ENCODE measurements around the gene ACP3. TPM values are rescaled to one million over a fixed set of nuclear protein-coding genes. Genes with fewer than 3 reads are reported as not detected.

The ACP3 gene
- total RNA-seq, 4 donors from 2014 or later, result 3.2 to 9.7 (median 8.0) TPM

- Histone ChIP-seq H3K27ac (no peak overlapping the region), H3K4me3 (replicated peaks in 1 of 3) (no peak overlapping the region), H3K9me3 (no peaks in the 10 kb centered on the region), H3K36me3 (no peaks in the 10 kb centered on the region), H3K27me3 (no peaks in the 10 kb centered on the region), H3K4me1 (peaks cover 7% of the 10 kb centered on the region in 2 donors)
- TF ChIP-seq CTCF (IDR thresholded peaks at IDR 0.05), result no peak
- TF ChIP-seq POLR2A (IDR thresholded peaks at IDR 0.05), result no peak
- intact Hi-C loops (cut with DNase I), result no loop called here
- no peak for DNase-seq
- 89 to 90% methylated on average over 2 of the region's 2 CpGs for WGBS, 2 donors
Observed at GRCh38 chr3:132311841-132312240, 5.4 kb upstream of the ACP3 start.

DNA sequence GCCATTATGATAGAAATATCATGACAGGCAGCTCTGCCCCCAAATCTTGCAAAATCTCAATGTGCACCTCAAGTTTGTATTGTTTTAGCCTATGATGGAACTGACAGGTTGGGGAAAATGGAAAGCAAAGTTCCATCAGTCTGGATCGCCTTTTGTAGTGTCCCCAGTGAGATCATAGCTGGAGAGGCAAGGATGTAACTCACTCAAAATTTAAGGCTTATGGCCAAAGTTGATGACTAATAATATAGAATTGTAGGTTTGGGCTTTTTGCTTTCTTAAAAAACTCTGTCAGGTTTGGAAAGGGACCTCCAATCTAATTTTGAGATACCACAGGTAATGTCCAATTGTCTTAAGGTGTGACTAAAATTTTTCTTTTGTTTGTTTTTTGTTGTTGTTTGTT, 1.4 kb upstream of the ACP3 start:
- Histone ChIP-seq H3K4me1 (peaks cover 27 to 33% of the 10 kb centered on the region in 2 donors), H3K9me3 (no peaks in the 10 kb centered on the region), H3K4me3 (replicated peaks in 1 of 3) (no peak overlapping the region), H3K36me3 (no peaks in the 10 kb centered on the region), H3K27me3 (no peaks in the 10 kb centered on the region), H3K27ac (peak overlapping the region in 1 of 3 donors; percentile 93)
- TF ChIP-seq CTCF (IDR thresholded peaks at IDR 0.05) (no peak), POLR2A (IDR thresholded peaks at IDR 0.05) (no peak)
- no peak for DNase-seq
- 82 to 84% methylated on average over 1 of the region's 1 CpG for WGBS, 2 donors
- intact Hi-C loops (cut with DNase I), result no loop called here

DNA sequence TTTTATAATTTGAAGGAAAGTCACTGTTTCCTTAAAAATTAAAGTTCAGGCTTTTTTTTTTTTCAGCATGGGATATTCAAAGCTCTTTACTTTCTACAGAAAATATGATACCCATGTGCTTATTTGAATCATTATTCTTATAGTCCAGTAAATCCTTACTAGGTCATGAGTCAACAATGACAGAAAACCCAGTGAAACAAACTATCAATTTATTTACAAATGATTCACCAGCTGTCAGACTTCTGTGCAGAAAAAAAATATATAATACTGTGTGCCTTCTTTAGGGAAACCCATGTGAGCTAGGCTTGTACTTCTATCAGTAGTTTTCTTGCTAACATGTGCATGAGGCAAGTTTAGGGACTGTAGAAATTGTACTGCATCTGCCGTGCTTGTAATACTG, 1.2 kb downstream of the ACP3 start:
- Histone ChIP-seq H3K4me3 (replicated peaks in 1 of 3) (no peak overlapping the region), H3K9me3 (no peaks in the 10 kb centered on the region), H3K4me1 (peaks cover 27 to 33% of the 10 kb centered on the region in 2 donors), H3K27ac (peak overlapping the region; percentile 90 to 96 (median 93)), H3K27me3 (no peaks in the 10 kb centered on the region), H3K36me3 (no peaks in the 10 kb centered on the region)
- intact Hi-C loops (cut with DNase I), result no loop called here
- WGBS, 2 donors, result 24 to 33% methylated on average over 1 of the region's 1 CpG
- DNase-seq, result no peak
- TF ChIP-seq CTCF (IDR thresholded peaks at IDR 0.05) (no peak), POLR2A (IDR thresholded peaks at IDR 0.05) (no peak)

DNA sequence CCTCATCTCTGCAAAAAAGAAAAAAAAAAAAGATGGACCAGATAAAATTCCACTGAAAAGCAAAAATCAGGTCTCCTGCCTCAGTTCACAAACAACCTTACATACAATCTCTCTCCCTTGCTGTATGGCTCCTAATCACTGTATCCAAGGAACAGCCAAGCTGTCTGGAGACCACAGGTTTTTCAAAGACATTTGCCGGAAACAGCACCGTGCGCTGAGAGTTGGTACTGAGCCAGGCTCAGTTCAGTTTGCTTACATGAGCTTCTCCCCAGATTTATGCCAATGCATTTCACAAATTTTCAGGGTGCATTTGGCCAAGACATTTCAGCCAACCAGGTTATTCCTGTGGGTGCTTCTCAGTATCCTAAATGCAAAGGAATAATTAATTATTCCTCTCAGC, 4.1 kb downstream of the ACP3 start:
- intact Hi-C loops (cut with DNase I), result no loop called here
- no peaks in the 10 kb centered on the region for H3K27me3 ChIP-seq
- WGBS, 2 donors, result 46 to 48% methylated on average over 3 of the region's 3 CpGs
- DNase-seq, result peak; percentile 30 to 39
- no peak overlapping the region for H3K4me3 ChIP-seq (replicated peaks in 1 of 3)
- TF ChIP-seq CTCF (IDR thresholded peaks at IDR 0.05) (no peak), POLR2A (IDR thresholded peaks at IDR 0.05) (no peak)
- H3K9me3 ChIP-seq, result no peaks in the 10 kb centered on the region
- H3K36me3 ChIP-seq, result no peaks in the 10 kb centered on the region
- peaks cover 41 to 48% of the 10 kb centered on the region in 2 donors for H3K4me1 ChIP-seq
- no peak overlapping the region for H3K27ac ChIP-seq

DNA sequence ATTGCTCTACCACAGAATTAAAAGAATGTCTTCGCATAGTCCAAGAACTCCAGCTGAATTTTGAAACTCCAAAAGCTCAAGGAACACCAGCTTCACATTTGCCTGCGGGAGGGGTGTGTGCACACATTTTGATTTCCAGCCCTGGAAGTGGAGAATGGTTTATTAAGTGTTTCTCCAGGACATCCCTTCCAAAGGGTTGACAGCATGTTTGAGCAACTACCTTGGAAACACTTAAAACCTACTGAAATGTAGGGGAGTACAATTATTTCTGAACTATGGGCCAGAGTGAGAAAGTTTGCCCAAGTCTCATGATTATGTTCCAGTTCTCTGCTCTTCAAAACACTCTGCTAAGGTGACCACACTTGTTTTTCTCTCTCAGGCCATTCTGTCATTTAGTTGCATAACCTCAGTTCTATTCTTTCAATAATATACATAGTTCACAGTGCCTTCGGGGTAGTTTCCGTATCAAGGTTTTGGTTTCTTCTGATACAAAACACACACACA, 7.9 kb downstream of the ACP3 start:
- DNase-seq, result peak; percentile 48 to 50
- H3K27ac ChIP-seq, result peak overlapping the region; percentile 85 to 88 (median 86)
- H3K27me3 ChIP-seq, result no peaks in the 10 kb centered on the region
- peaks cover 22 to 24% of the 10 kb centered on the region in 2 donors for H3K4me1 ChIP-seq
- H3K4me3 ChIP-seq (replicated peaks in 1 of 3), result no peak overlapping the region
- whole genome bisulfite sequencing, 2 donors, result 34 to 36% methylated on average over 4 of the region's 4 CpGs
- no peaks in the 10 kb centered on the region for H3K9me3 ChIP-seq
- no peaks in the 10 kb centered on the region for H3K36me3 ChIP-seq
- intact Hi-C loops (cut with DNase I), result no loop called here
- TF ChIP-seq POLR2A (IDR thresholded peaks at IDR 0.05) (peak in 1 of 2 donors; percentile 19), CTCF (IDR thresholded peaks at IDR 0.05) (no peak)

Data from thyroid gland (tissue), 4 donors.